Gastrocnemius medialis (tissue), 4 donors: ENCODE data around the gene CNPY3.

ENCODE experiments used
- CTCF ChIP-seq, 5 experiments: fragments of 450-650 bp in 3 of 5; fragments of 200-600 bp in 2 of 5; sonication (generic) in 2 of 5; IDR thresholded peaks in 4 of 5; conservative IDR thresholded peaks in 1 of 5; 1 replicate in 4 of 5; 2 replicates in 1 of 5; pipeline ENCODE4 v1.5.1; 2016 to 2019; ENCODE audit warnings: antibody characterized with exemption in 5 of 5, mild to moderate bottlenecking in 3 of 5, moderate library complexity in 3 of 5
- POLR2A ChIP-seq, 2 donors: fragments of 450-650 bp; IDR thresholded peaks; one replicate each; pipeline ENCODE4 v1.6.1; 2017; ENCODE audit warnings: antibody characterized with exemption in 2 of 2, mild to moderate bottlenecking in 2 of 2, moderate library complexity in 2 of 2

DNA sequence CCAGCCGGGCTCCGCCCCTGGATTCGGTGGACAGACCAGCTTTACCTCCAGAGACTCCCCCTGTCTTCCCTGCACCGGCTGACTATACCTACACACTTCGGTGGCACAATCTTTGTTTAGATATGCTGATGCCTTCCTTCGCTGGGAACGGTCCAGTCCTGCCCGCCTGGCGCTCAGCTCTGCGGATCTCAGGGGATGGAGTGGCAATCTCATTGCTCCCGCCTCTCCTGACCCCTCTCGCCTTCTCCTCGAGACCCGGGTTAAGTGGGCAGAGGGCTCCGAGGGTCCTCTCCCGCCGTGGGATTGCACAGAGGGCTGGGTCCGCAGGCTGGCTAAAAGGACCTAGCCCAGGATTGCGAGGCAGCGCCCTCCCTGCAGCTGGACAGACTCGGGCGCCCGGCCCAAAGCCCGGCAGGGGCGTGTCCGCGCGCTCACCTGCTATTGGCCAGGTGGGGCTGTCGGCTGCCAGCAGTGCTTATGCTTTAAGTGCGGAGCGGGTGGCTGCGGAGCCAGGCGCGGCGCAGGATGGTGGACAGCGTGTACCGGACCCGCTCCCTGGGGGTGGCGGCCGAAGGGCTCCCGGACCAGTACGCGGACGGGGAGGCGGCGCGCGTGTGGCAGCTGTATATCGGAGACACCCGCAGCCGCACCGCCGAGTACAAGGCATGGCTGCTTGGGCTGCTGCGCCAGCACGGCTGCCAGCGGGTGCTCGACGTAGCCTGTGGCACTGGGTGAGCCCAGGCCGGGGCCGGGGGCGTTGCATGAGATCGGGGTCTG is 31.2 kb downstream of the CNPY3 start, which contains the start of gene GNMT:
- TF ChIP-seq CTCF (IDR thresholded peaks at IDR 0.05 in 4 of 5, conservative IDR thresholded peaks at IDR 0.05 in 1 of 5), result no peak
- peak; percentile 48 to 59 for TF ChIP-seq POLR2A (IDR thresholded peaks at IDR 0.05)
